T-cell (primary cell): ENCODE data around the gene GPR146. TPM values are rescaled to one million over a fixed set of nuclear protein-coding genes. Genes with fewer than 3 reads are reported as not detected.

ENCODE experiments used
- ATAC-seq, 4 experiments: fragments of 200-7000 bp in 3 of 4; fragments of 150-1000 bp in 1 of 4; cut with Tn5 transposase; replicated peaks in 1 of 4; 1 replicate in 3 of 4; 2 replicates in 1 of 4; pipeline ENCODE4 v1.10.0; 2021; ENCODE audit warnings: moderate library complexity in 3 of 4, mild to moderate bottlenecking in 2 of 4, moderate number of reproducible peaks in 1 of 4
- CTCF ChIA-PET, 2 donors: fragments of 300-600 bp; sonication (Branson Sonifier 250); formaldehyde crosslinking; loops; one replicate each; lab custom pipeline; 2022; ENCODE audit warnings: antibody characterized with exemption in 2 of 2; lab: Charles Lee
- POLR2A ChIA-PET, 2 donors: fragments of 300-600 bp; sonication (Branson Sonifier 250); formaldehyde crosslinking; loops; one replicate each; lab custom pipeline; 2022; ENCODE audit warnings: antibody characterized with exemption in 2 of 2; lab: Charles Lee
- DNase-seq, 35 experiments: peaks; one replicate each; pipeline versions ENCODE4 v3.0.0 to v3.0.0-alpha.2; 2013 to 2023
- H3K27ac ChIP-seq: one replicate; pipeline ENCODE4 v1.5.1; 2013; ENCODE audit warnings: low read length
- H3K27me3 ChIP-seq, 2 experiments: replicated peaks in 1 of 2; 1 replicate in 1 of 2; 2 replicates in 1 of 2; pipeline versions ENCODE4 v1.6.1 to v1.7.0; 2013; ENCODE audit warnings: low read length in 1 of 2, mixed read lengths in 1 of 2; ENCODE audit not compliant: control insufficient read depth in 2 of 2, insufficient read depth in 2 of 2; ENCODE audit errors: extremely low read depth in 1 of 2
- H3K36me3 ChIP-seq, 2 donors: 1 replicate in 1 of 2; 2 replicates in 1 of 2; pipeline versions ENCODE4 v1.6.1 to v1.7.0; 2013; ENCODE audit warnings: low read length in 1 of 2; ENCODE audit not compliant: control insufficient read depth in 2 of 2, insufficient read depth in 1 of 2; ENCODE audit errors: extremely low read depth in 1 of 2
- H3K4me1 ChIP-seq, 2 experiments: 1 replicate in 1 of 2; 2 replicates in 1 of 2; pipeline versions ENCODE4 v1.6.1 to v1.7.0; 2013; ENCODE audit warnings: low read length in 2 of 2, mixed read lengths in 1 of 2; ENCODE audit not compliant: insufficient read depth in 2 of 2, control insufficient read depth in 1 of 2; ENCODE audit errors: extremely low read depth in 1 of 2
- H3K4me3 ChIP-seq, 2 donors: 1 replicate in 1 of 2; 2 replicates in 1 of 2; pipeline versions ENCODE4 v1.5.1 to v1.7.0; 2013; ENCODE audit warnings: mild to moderate bottlenecking in 2 of 2, low read length in 1 of 2, moderate library complexity in 1 of 2; ENCODE audit not compliant: control insufficient read depth in 1 of 2; ENCODE audit errors: extremely low read depth in 1 of 2
- H3K9me3 ChIP-seq: 2 replicates; pipeline ENCODE4 v1.7.0; 2013
- H3K27ac Mint-ChIP-seq, 2 donors: one replicate each; pipeline ENCODE4 v1.8.0; 2020 to 2021; ENCODE audit warnings: mild to moderate bottlenecking in 2 of 2, mixed read lengths in 2 of 2
- H3K27me3 Mint-ChIP-seq, 2 donors: one replicate each; pipeline ENCODE4 v1.8.0; 2021 to 2022; ENCODE audit warnings: mixed read lengths in 2 of 2
- H3K36me3 Mint-ChIP-seq: one replicate; pipeline ENCODE4 v1.8.0; 2021; ENCODE audit warnings: mixed read lengths
- H3K4me1 Mint-ChIP-seq, 3 donors: one replicate each; pipeline ENCODE4 v1.8.0; 2020 to 2022; ENCODE audit warnings: mixed read lengths in 3 of 3, mild to moderate bottlenecking in 1 of 3
- H3K4me3 Mint-ChIP-seq, 3 donors: one replicate each; pipeline ENCODE4 v1.8.0; 2020 to 2022; ENCODE audit warnings: mild to moderate bottlenecking in 3 of 3, mixed read lengths in 3 of 3, moderate library complexity in 3 of 3
- H3K9me3 Mint-ChIP-seq, 3 donors: one replicate each; pipeline ENCODE4 v1.8.0; 2020 to 2022; ENCODE audit warnings: mixed read lengths in 3 of 3
- WGBS: methylation state at CpG from one replicate; pipeline ENCODE4 v1.1.5; 2013; ENCODE audit warnings: missing lambda C conversion rate; ENCODE audit not compliant: insufficient coverage; 5-methylcytosine and 5-hydroxymethylcytosine counted together
- total RNA-seq, 35 experiments: library from RNA in 6 of 35; stranded (reverse) in 6 of 35; fragments of 120-200 nt in 1 of 35; gene quantifications; one replicate each; pipeline versions ENCODE4 v1.2.1 to v1.2.4 and lab custom pipeline; 2013 to 2026

GPR146 gene
- total RNA-seq, 5 donors from 2014 or later (not counting 1 experiment from before 2014, with no cell fraction given) = 11.9 to 14.7 (median 13.0) TPM

GRCh38 chr7:1078519-1078918 lies 34.2 kb downstream of the GPR146 start:
- CTCF ChIA-PET = no interaction called here
- ATAC-seq (no peak), DNase-seq (no peak)
- 93% methylated on average over 10 of the region's 11 CpGs for WGBS
- Histone ChIP-seq H3K27ac (no peak overlapping the region), H3K27me3 (no peaks in the 10 kb centered on the region), H3K4me1 (no peaks in the 10 kb centered on the region), H3K4me3 (no peak overlapping the region), H3K36me3 (peaks cover 0 to 3% of the 10 kb centered on the region in 2 donors), H3K9me3 (no peaks in the 10 kb centered on the region)
- H3K9me3 Mint-ChIP-seq = no peaks in the 10 kb centered on the region
- H3K4me1 Mint-ChIP-seq = no peaks in the 10 kb centered on the region
- H3K27me3 Mint-ChIP-seq = no peaks in the 10 kb centered on the region
- no peak overlapping the region for H3K27ac Mint-ChIP-seq
- no peak overlapping the region for H3K4me3 Mint-ChIP-seq
- POLR2A ChIA-PET = no interaction called here
- H3K36me3 Mint-ChIP-seq = no peaks in the 10 kb centered on the region

DNA sequence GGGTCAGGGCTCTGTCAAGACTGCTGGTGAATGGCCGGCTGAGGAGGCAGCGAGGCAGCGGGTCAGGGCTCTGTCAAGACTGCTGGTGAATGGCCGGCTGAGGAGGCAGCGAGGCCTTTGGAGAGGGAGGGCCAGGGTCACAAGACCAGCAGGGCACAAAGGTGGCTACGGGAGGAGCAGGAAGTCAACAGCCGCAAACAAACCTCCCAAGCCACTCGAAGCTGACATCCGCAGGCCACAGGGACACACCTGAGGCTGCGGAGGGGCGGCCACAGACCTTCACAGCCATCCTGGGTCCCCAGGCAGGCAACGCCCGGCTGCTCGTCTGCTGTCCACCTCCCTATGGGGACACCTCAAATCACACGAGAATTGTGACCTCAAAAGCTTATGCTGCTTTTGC lies 34.6 kb downstream of the GPR146 start:
- Mint-ChIP-seq H3K4me1 (no peaks in the 10 kb centered on the region), H3K9me3 (no peaks in the 10 kb centered on the region), H3K36me3 (no peaks in the 10 kb centered on the region), H3K27me3 (no peaks in the 10 kb centered on the region), H3K27ac (no peak overlapping the region), H3K4me3 (no peak overlapping the region)
- Histone ChIP-seq H3K4me3 (no peak overlapping the region), H3K27me3 (no peaks in the 10 kb centered on the region), H3K36me3 (peaks cover 0 to 3% of the 10 kb centered on the region in 2 donors), H3K9me3 (no peaks in the 10 kb centered on the region), H3K27ac (no peak overlapping the region), H3K4me1 (no peaks in the 10 kb centered on the region)
- DNase-seq = no peak
- CTCF ChIA-PET = no interaction called here
- WGBS = 85% methylated on average over 10 of the region's 15 CpGs
- no peak for ATAC-seq
- POLR2A ChIA-PET = no interaction called here

GRCh38 chr7:1079546-1079945 lies 35.2 kb downstream of the GPR146 start:
- no peak for ATAC-seq
- Histone ChIP-seq H3K27ac (no peak overlapping the region), H3K27me3 (no peaks in the 10 kb centered on the region), H3K9me3 (no peaks in the 10 kb centered on the region), H3K36me3 (peaks cover 0 to 3% of the 10 kb centered on the region in 2 donors), H3K4me1 (no peaks in the 10 kb centered on the region), H3K4me3 (no peak overlapping the region)
- Mint-ChIP-seq H3K4me1 (no peaks in the 10 kb centered on the region), H3K9me3 (no peaks in the 10 kb centered on the region), H3K27me3 (no peaks in the 10 kb centered on the region), H3K36me3 (no peaks in the 10 kb centered on the region), H3K27ac (no peak overlapping the region), H3K4me3 (no peak overlapping the region)
- WGBS = 86% methylated on average over 11 of the region's 12 CpGs
- POLR2A ChIA-PET = no interaction called here
- DNase-seq = no peak
- CTCF ChIA-PET = no interaction called here

DNA sequence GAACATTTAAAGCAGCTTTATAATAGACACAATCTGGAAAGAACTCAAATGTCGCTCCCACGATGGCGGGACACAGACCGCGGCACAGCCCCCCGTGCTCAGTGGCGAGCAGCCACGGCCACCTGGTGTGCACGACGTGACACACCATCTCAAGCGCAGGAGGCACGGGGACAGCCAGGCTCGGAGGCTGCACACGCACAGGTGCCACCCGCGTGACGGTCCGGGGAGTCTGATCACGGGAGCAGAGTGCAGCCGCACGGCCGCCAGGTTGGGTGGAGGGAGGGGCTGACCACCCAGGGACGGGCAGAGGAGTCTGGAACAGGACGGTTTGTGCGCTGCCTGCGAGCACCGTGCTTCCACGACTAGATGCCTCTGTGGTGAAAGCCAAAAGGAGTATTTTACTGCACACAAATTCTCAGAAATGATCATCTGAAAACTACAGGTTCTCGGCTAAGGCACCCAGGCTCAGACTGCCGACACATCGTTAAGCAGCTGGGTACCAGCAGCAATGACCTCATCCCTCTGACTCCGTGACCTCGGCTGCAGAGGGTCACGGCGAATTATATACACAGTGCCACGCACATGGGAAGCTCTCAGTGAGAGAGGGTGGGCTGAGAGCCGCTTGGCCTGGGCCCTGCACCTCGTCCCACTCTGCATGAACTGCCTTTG lies 36.0 kb downstream of the GPR146 start:
- ATAC-seq (no peak), DNase-seq (no peak)
- Histone ChIP-seq H3K27me3 (no peaks in the 10 kb centered on the region), H3K36me3 (peaks cover 0 to 3% of the 10 kb centered on the region in 2 donors), H3K4me1 (no peaks in the 10 kb centered on the region), H3K4me3 (no peak overlapping the region), H3K9me3 (no peaks in the 10 kb centered on the region), H3K27ac (no peak overlapping the region)
- ChIA-PET CTCF (no interaction called here), POLR2A (no interaction called here)
- Mint-ChIP-seq H3K4me3 (no peak overlapping the region), H3K27me3 (no peaks in the 10 kb centered on the region), H3K9me3 (no peaks in the 10 kb centered on the region), H3K27ac (no peak overlapping the region), H3K36me3 (no peaks in the 10 kb centered on the region), H3K4me1 (no peaks in the 10 kb centered on the region)
- 95% methylated on average over 34 of the region's 38 CpGs for WGBS

GRCh38 chr7:1080921-1081255 lies 36.5 kb downstream of the GPR146 start:
- Histone ChIP-seq H3K27ac (no peak overlapping the region), H3K4me3 (no peak overlapping the region), H3K36me3 (peaks cover 0 to 3% of the 10 kb centered on the region in 2 donors), H3K27me3 (no peaks in the 10 kb centered on the region), H3K4me1 (no peaks in the 10 kb centered on the region), H3K9me3 (no peaks in the 10 kb centered on the region)
- CTCF ChIA-PET = no interaction called here
- Mint-ChIP-seq H3K36me3 (no peaks in the 10 kb centered on the region), H3K27ac (no peak overlapping the region), H3K9me3 (no peaks in the 10 kb centered on the region), H3K27me3 (no peaks in the 10 kb centered on the region), H3K4me3 (no peak overlapping the region), H3K4me1 (no peaks in the 10 kb centered on the region)
- no peak for ATAC-seq
- POLR2A ChIA-PET = no interaction called here
- no peak for DNase-seq
- 89% methylated on average over 7 of the region's 16 CpGs for WGBS

DNA sequence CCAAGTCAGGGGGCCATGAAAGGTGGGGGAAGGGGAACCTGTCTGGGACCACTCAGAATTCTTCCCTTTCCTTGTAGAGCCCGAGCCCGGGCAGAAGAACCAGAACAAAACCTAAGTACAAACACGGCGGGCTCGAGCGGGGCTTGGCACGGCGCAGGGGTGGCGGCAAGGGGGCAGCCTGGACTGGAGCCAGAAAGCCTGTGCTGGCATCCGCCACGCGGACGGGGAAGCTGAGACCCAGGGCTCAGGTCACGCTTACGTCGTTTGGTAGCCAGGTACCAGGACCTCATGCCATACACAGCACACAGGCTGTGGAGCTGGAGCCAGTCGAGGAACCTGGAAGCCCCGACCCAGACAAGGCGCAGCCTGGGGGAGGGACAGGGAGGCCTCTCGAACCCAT lies 37.0 kb downstream of the GPR146 start:
- Histone ChIP-seq H3K9me3 (no peaks in the 10 kb centered on the region), H3K4me3 (no peak overlapping the region), H3K27me3 (no peaks in the 10 kb centered on the region), H3K27ac (no peak overlapping the region), H3K4me1 (peaks cover under 1% of the 10 kb centered on the region in 2 experiments), H3K36me3 (peaks cover 0 to 3% of the 10 kb centered on the region in 2 donors)
- Mint-ChIP-seq H3K27ac (no peak overlapping the region), H3K4me3 (no peak overlapping the region), H3K9me3 (no peaks in the 10 kb centered on the region), H3K27me3 (no peaks in the 10 kb centered on the region), H3K4me1 (peaks cover 0 to under 1% (median 0%) of the 10 kb centered on the region in 3 donors), H3K36me3 (no peaks in the 10 kb centered on the region)
- CTCF ChIA-PET = no interaction called here
- DNase-seq (no peak), ATAC-seq (no peak)
- WGBS = 91% methylated on average over 13 of the region's 20 CpGs
- POLR2A ChIA-PET = no interaction called here
